Progenitor cell of endocrine pancreas (in vitro differentiated cells): ENCODE data around the gene BCS1L. TPM values are rescaled to one million over a fixed set of nuclear protein-coding genes. Genes with fewer than 3 reads are reported as not detected.
A peak's percentile ranks its signal among the peaks of the same experiment; 100 is the strongest.

Experiments used
- DNase-seq: peaks from one replicate; pipeline ENCODE4 v3.0.0; 2021; ENCODE audit warnings: low spot score; ENCODE audit not compliant: unreplicated experiment
- H3K27ac Mint-ChIP-seq: 2 replicates; pipeline ENCODE4 v1.8.0; 2021; ENCODE audit warnings: mild to moderate bottlenecking, moderate library complexity, mixed read lengths
- H3K27me3 Mint-ChIP-seq: 2 replicates; pipeline ENCODE4 v1.8.0; 2021; ENCODE audit warnings: mixed read lengths
- H3K36me3 Mint-ChIP-seq: 2 replicates; pipeline ENCODE4 v1.8.0; 2022; ENCODE audit warnings: mixed read lengths; ENCODE audit not compliant: insufficient read depth
- H3K4me1 Mint-ChIP-seq: 2 replicates; pipeline ENCODE4 v1.8.0; 2021; ENCODE audit warnings: low read depth, mixed read lengths
- H3K4me3 Mint-ChIP-seq: 2 replicates; pipeline ENCODE4 v1.8.0; 2021; ENCODE audit warnings: low read depth, mild to moderate bottlenecking, moderate library complexity, mixed read lengths
- H3K9me3 Mint-ChIP-seq: 2 replicates; pipeline ENCODE4 v1.8.0; 2021; ENCODE audit warnings: low read depth, mixed read lengths
- total RNA-seq: library from RNA; stranded (reverse); gene quantifications from 2 replicates; pipeline ENCODE4 v1.2.1, GENCODE V29; 2021
- TF ChIP-seq, protein P1 (sequence below): fragments of 200-600 bp; sonication (generic); IDR thresholded peaks from one replicate; pipeline ENCODE4 v1.5.0; 2021; ENCODE audit warnings: antibody characterized with exemption, mild to moderate bottlenecking; ENCODE audit not compliant: unreplicated experiment

The BCS1L gene
- total RNA-seq, 1 donor from 2014 or later, result 49.9 TPM

DNA sequence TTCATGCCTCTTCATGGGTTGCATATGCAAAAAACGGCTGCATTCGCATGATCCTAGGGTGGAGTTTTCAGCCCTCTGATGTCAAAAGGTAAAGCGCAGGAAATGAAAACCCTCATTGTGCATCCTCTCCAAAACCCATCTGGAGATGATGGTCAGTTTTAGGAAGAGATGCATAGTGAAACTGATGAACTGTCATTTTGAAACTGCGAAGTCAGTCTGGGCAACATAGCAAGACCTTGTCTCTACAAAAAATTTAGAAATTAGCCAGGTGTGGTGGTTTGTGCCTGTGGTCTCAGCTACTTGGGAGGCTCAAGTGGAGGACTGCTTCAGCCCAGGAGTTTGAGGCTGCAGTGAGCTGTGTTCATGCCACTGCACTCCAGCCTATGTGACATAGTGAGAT, 48.6 kb downstream of the BCS1L start:
- Mint-ChIP-seq H3K4me1 (peaks cover 9% of the 10 kb centered on the region), H3K27ac (no peak overlapping the region), H3K27me3 (no peaks in the 10 kb centered on the region), H3K4me3 (no peak overlapping the region), H3K9me3 (no peaks in the 10 kb centered on the region), H3K36me3 (peaks cover 1% of the 10 kb centered on the region)
- TF ChIP-seq, protein P1, sequence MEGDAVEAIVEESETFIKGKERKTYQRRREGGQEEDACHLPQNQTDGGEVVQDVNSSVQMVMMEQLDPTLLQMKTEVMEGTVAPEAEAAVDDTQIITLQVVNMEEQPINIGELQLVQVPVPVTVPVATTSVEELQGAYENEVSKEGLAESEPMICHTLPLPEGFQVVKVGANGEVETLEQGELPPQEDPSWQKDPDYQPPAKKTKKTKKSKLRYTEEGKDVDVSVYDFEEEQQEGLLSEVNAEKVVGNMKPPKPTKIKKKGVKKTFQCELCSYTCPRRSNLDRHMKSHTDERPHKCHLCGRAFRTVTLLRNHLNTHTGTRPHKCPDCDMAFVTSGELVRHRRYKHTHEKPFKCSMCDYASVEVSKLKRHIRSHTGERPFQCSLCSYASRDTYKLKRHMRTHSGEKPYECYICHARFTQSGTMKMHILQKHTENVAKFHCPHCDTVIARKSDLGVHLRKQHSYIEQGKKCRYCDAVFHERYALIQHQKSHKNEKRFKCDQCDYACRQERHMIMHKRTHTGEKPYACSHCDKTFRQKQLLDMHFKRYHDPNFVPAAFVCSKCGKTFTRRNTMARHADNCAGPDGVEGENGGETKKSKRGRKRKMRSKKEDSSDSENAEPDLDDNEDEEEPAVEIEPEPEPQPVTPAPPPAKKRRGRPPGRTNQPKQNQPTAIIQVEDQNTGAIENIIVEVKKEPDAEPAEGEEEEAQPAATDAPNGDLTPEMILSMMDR, result no peak
- DNase-seq, result no peak

DNA sequence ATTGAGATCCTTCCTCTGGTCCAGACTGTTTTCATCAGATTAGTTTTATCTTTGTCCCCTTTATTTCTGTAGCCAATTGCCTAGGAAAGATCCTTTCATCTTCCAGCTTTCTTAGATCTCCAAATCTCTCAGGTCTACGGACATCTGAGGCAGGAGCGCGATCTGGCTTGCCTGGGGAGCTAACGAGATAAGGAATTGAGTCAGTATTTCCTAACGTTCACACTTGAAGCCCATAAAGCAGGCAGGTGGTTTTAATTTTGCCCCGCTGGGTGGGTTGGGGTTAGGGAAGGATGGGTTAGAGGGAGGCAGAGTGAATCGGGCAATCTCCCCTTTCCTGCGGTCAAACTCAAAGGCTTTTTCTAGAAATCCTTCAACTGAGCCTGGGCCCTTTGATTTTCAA, 50.4 kb downstream of the BCS1L start:
- Mint-ChIP-seq H3K36me3 (no peaks in the 10 kb centered on the region), H3K27ac (no peak overlapping the region), H3K27me3 (no peaks in the 10 kb centered on the region), H3K9me3 (no peaks in the 10 kb centered on the region), H3K4me3 (peak overlapping the region; percentile 96), H3K4me1 (peaks cover 12% of the 10 kb centered on the region)
- no peak for DNase-seq
- TF ChIP-seq, protein P1, result no peak

DNA sequence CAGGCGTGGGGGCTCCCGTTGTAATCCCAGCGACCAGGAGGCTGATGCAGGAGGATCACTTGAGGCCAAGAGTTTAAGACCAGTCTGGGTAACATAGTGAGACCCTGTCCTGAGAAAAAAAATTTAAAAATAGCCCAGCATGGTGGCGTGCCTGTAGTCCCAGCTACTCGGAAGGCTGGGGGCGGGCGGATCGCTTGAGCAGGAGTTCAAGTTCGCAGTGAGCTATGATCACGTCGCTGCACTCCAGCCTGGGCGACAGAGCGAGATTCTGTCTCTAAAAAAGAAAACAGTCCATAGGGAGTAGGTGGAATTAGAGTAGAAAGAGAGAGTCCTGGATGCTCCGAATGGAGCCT, 50.8 kb downstream of the BCS1L start:
- Mint-ChIP-seq H3K4me1 (peaks cover 12% of the 10 kb centered on the region), H3K36me3 (no peaks in the 10 kb centered on the region), H3K27me3 (no peaks in the 10 kb centered on the region), H3K4me3 (peak overlapping the region; percentile 96), H3K9me3 (no peaks in the 10 kb centered on the region), H3K27ac (no peak overlapping the region)
- DNase-seq, result no peak
- TF ChIP-seq, protein P1, result no peak

DNA sequence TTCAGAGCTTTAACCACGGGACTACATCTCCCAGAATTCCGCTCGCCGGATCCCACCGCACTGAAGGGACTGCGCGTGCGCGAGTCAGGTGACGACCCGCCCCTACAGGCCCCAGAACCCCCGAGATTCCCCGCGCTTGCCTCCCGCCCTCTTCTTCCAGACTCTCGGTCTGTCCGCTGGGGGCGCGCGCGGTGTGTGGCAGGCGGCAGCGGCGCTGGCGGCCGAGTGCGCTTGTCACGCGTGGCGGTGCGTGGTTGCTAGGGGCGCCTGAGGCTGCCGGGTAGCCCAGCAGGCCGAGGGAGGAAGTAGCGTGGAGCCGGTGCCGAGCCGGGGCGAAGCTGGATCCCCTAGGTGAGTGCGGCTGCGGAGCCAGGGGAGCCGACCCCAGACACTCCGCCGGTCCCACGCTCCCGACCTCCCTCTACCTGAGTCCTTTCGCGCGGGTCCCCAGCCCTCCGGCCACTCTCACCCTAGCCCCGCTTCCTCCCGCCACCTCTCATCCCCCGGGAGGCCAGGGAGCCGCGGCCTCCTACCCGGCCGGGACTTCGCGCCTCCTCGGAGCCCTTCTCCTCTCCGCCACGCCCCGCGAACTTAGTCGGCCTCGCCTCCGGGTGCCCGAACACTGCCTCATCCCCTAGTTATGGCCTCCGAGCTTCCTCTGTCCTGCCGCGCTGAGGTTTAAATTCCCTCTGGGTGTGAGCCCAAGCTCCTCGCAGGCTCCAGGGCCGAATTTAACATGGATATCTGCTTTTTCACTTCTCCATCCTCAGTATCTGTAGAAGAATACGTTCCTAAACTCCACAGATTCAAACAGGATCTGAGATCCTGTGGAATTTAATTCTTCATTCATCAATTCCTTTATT, 51.4 kb downstream of the BCS1L start, which contains the start of gene TTLL4:
Gene TTLL4, plus strand, starts transcription at position 149 of the 863 bp plus-strand sequence. CDS start 26,842 bp downstream, outside the sequence.
- Mint-ChIP-seq H3K9me3 (no peaks in the 10 kb centered on the region), H3K27ac (peak within 1 kb of the TSS; percentile 99), H3K27me3 (no peaks in the 10 kb centered on the region), H3K36me3 (peaks cover 1% of the 10 kb centered on the region), H3K4me3 (peak within 1 kb of the TSS; percentile 96), H3K4me1 (peaks cover 12% of the 10 kb centered on the region)
- TF ChIP-seq, protein P1, result peak; percentile 93
- peak; percentile 99 for DNase-seq

DNA sequence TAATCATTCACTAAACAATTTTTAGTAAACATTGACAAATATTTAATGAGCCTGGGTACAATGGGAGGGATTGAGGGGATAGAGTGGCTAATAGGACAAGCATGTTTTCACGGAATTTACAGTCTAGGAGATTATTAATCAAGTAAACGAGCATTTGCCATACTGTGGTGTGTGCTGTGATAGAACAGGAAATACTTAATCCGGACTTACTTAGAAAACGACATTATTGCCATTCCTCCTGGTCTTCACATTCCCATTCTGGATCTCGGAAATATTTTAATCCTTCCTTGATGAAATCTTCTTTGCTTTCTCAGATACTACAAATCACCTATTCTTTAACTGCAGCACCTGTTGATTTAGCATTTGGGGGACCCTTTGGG, 52.1 kb downstream of the BCS1L start:
- no peak for DNase-seq
- Mint-ChIP-seq H3K36me3 (peaks cover 2% of the 10 kb centered on the region), H3K4me1 (peaks cover 12% of the 10 kb centered on the region), H3K27me3 (no peaks in the 10 kb centered on the region), H3K4me3 (peak overlapping the region; percentile 96), H3K9me3 (no peaks in the 10 kb centered on the region), H3K27ac (peak overlapping the region; percentile 99)
- TF ChIP-seq, protein P1, result no peak

Other genes starting within 250 kb of the BCS1L start
- gene VIL1, start 240.6 kb upstream of the BCS1L start, total RNA-seq, result 281 and 305 TPM in 2 replicates
- 25.5 and 26.4 TPM in 2 replicates for gene USP37, start 91.3 kb upstream of the BCS1L start, total RNA-seq
- gene CNOT9, start 90.8 kb upstream of the BCS1L start, total RNA-seq, result 71.0 and 72.3 TPM in 2 replicates
- gene PLCD4, start 51.8 kb upstream of the BCS1L start, total RNA-seq, result 0.38 and 0.62 TPM in 2 replicates
- gene ZNF142, start 60 bp upstream of the BCS1L start, total RNA-seq, result 42.2 and 43.1 TPM in 2 replicates
- gene RNF25, start 12.3 kb downstream of the BCS1L start, total RNA-seq, result 27.1 and 28.7 TPM in 2 replicates
- gene STK36, start 12.4 kb downstream of the BCS1L start, total RNA-seq, result 137 and 138 TPM in 2 replicates
- gene TTLL4, start 51.2 kb downstream of the BCS1L start, total RNA-seq, result 92.1 and 93.4 TPM in 2 replicates
- gene CYP27A1, start 122.5 kb downstream of the BCS1L start, total RNA-seq, result 15.1 and 16.4 TPM in 2 replicates
- gene PRKAG3, start 172.1 kb downstream of the BCS1L start, total RNA-seq, result not detected in 2 replicates
- gene WNT6, start 200.1 kb downstream of the BCS1L start, total RNA-seq, result 0.72 and 1.5 TPM in 2 replicates
- gene WNT10A, start 221.2 kb downstream of the BCS1L start, total RNA-seq, result not detected in 2 replicates